Keratinocyte (primary cell): ENCODE measurements around the gene CMTM8. TPM values are rescaled to one million over a fixed set of nuclear protein-coding genes. Genes with fewer than 3 reads are reported as not detected.

Experiments used
- DNase-seq: peaks from one replicate; pipeline ENCODE4 v3.0.0-alpha.2; 2011; ENCODE audit warnings: low read depth, missing footprints, low spot score
- FAIRE-seq: peaks from 2 replicates; lab custom pipeline; 2011; peaks lifted over from hg19 to GRCh38; lab: Jason Lieb, UNC
- H2AFZ ChIP-seq: 2 replicates; pipeline ENCODE4 v1.6.0; 2012; ENCODE audit warnings: low read length, control low read depth, inconsistent platforms; ENCODE audit not compliant: control insufficient read depth
- H3K27ac ChIP-seq: 2 replicates; pipeline ENCODE4 v1.5.1; 2011; ENCODE audit warnings: low read length; ENCODE audit not compliant: control insufficient read depth, insufficient read depth
- H3K27me3 ChIP-seq: 3 replicates; pipeline ENCODE4 v1.6.0; 2011; ENCODE audit warnings: low read length; ENCODE audit not compliant: control insufficient read depth, insufficient read depth; ENCODE audit errors: extremely low read depth
- H3K36me3 ChIP-seq, 2 experiments: 2 replicates in 1 of 2; 3 replicates in 1 of 2; pipeline ENCODE4 v1.5.1; 2011; ENCODE audit warnings: low read length in 2 of 2, mild to moderate bottlenecking in 1 of 2; ENCODE audit not compliant: control insufficient read depth in 2 of 2, insufficient read depth in 2 of 2; ENCODE audit errors: extremely low read depth in 1 of 2
- H3K4me1 ChIP-seq: 3 replicates; pipeline ENCODE4 v1.5.1; 2011; ENCODE audit warnings: low read length; ENCODE audit not compliant: control insufficient read depth, insufficient read depth; ENCODE audit errors: extremely low read depth
- H3K4me2 ChIP-seq: 3 replicates; pipeline ENCODE4 v1.6.0; 2011; ENCODE audit warnings: low read depth, low read length; ENCODE audit not compliant: control insufficient read depth, insufficient read depth; ENCODE audit errors: extremely low read depth
- H3K4me3 ChIP-seq, 3 experiments: fragments of 200-600 bp in 1 of 3; sonication (generic) in 1 of 3; 2 replicates in 2 of 3; 3 replicates in 1 of 3; pipeline ENCODE4 v1.5.1; 2011 to 2016; ENCODE audit warnings: low read length in 3 of 3, mild to moderate bottlenecking in 3 of 3, control low read depth in 2 of 3, inconsistent platforms in 1 of 3, low read depth in 1 of 3, mixed read lengths in 1 of 3, mixed run types in 1 of 3, moderate library complexity in 1 of 3; ENCODE audit not compliant: control insufficient read depth in 2 of 3, insufficient read depth in 2 of 3; ENCODE audit errors: extremely low read depth in 1 of 3
- H3K79me2 ChIP-seq: 2 replicates; pipeline ENCODE4 v1.6.0; 2012; ENCODE audit warnings: low read length; ENCODE audit not compliant: control insufficient read depth, insufficient read depth
- H3K9ac ChIP-seq: 3 replicates; pipeline ENCODE4 v1.6.0; 2011; ENCODE audit warnings: low read length; ENCODE audit not compliant: control insufficient read depth, insufficient read depth; ENCODE audit errors: extremely low read depth
- H3K9me1 ChIP-seq: 3 replicates; pipeline ENCODE4 v1.6.0; 2011; ENCODE audit warnings: low read length; ENCODE audit not compliant: control insufficient read depth, insufficient read depth; ENCODE audit errors: extremely low read depth
- H3K9me3 ChIP-seq: 2 replicates; pipeline ENCODE4 v1.5.1; 2012; ENCODE audit warnings: low read depth, low read length; ENCODE audit not compliant: control insufficient read depth
- H4K20me1 ChIP-seq: 3 replicates; pipeline ENCODE4 v1.6.0; 2011; ENCODE audit warnings: low read length; ENCODE audit not compliant: control insufficient read depth, insufficient read depth; ENCODE audit errors: extremely low read depth
- EZH2 ChIP-seq: IDR thresholded peaks from one replicate; pipeline ENCODE4 v1.6.1; 2012; ENCODE audit warnings: inconsistent platforms, mild to moderate bottlenecking, low read length, moderate library complexity
- dilution Hi-C: fragments of 300-500 bp; cut with MboI; formaldehyde crosslinking; loops from one replicate; pipeline ENCODE4 v1.7.0; 2020; ENCODE audit warnings: low sequenced_read_pairs; ENCODE audit not compliant: extremely low pct_ligation_motif_present
- polyA plus RNA-seq, 5 experiments: library from polyadenylated mRNA; depleted of rRNA in 3 of 5; stranded (reverse) in 3 of 5; stranded (forward) in 1 of 5; unstranded in 1 of 5; fragments of >200 nt; gene quantifications; 1 replicate in 1 of 5; 2 replicates in 3 of 5; 3 replicates in 1 of 5; pipeline versions ENCODE4 v1.2.1 to v1.2.3, GENCODE V29; 2011 to 2012; ENCODE audit warnings: missing spikeins in 2 of 5, low read depth in 1 of 5, low replicate concordance in 1 of 5
- TF ChIP-seq, protein P1 (sequence below), 3 experiments: IDR thresholded peaks in 1 of 3; conservative IDR thresholded peaks in 1 of 3; optimal IDR thresholded peaks in 1 of 3; 2 replicates in 2 of 3; 3 replicates in 1 of 3; pipeline versions ENCODE3 to v1.5.1; 2011; ENCODE audit warnings: low read length in 3 of 3, mild to moderate bottlenecking in 3 of 3, moderate library complexity in 2 of 3, control low read depth in 1 of 3, inconsistent platforms in 1 of 3; ENCODE audit not compliant: insufficient read depth in 2 of 3; ENCODE audit errors: extremely low read depth in 1 of 3

Gene CMTM8
- polyA plus RNA-seq, 1 donor (not counting 4 experiments of a cell fraction or from before 2014, with no cell fraction given): 1.6 TPM

DNA sequence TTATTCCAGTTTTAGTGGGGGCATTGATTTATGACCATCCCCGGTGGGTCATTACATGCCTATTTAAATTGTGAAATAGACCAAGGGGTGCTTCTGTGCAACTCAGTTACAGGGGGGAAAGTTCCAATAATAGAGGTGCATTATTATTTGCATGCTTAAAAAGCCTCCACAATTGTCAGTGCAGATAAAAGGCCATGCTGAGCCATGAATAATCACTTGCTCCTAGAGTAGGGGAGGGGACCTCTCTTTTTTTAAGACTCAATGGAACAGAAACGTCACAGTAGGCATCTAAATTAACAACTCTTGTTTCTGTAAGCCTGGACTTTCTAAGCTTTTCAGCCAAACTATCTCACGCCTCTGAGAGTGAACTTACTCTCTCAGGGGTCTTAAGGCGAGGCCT is 86.7 kb downstream of the CMTM8 start:
- DNase-seq: no peak
- H3K27ac ChIP-seq: no peak overlapping the region
- H3K27me3 ChIP-seq: no peaks in the 10 kb centered on the region
- no peak for FAIRE-seq
- no peaks in the 10 kb centered on the region for H3K36me3 ChIP-seq
- H3K9me1 ChIP-seq: no peaks in the 10 kb centered on the region
- H2AFZ ChIP-seq: no peak overlapping the region
- H3K79me2 ChIP-seq: no peaks in the 10 kb centered on the region
- H3K4me3 ChIP-seq: no peak overlapping the region
- no peak overlapping the region for H3K9ac ChIP-seq
- H3K4me2 ChIP-seq: no peak overlapping the region
- no peaks in the 10 kb centered on the region for H3K9me3 ChIP-seq
- H4K20me1 ChIP-seq: no peaks in the 10 kb centered on the region
- peaks cover 6% of the 10 kb centered on the region for H3K4me1 ChIP-seq
- dilution Hi-C loops: loop anchor here (25.0 kb wide), 1 partner anchor 138 kb away; no protein-coding TSS in a partner anchor
- TF ChIP-seq, protein P1, sequence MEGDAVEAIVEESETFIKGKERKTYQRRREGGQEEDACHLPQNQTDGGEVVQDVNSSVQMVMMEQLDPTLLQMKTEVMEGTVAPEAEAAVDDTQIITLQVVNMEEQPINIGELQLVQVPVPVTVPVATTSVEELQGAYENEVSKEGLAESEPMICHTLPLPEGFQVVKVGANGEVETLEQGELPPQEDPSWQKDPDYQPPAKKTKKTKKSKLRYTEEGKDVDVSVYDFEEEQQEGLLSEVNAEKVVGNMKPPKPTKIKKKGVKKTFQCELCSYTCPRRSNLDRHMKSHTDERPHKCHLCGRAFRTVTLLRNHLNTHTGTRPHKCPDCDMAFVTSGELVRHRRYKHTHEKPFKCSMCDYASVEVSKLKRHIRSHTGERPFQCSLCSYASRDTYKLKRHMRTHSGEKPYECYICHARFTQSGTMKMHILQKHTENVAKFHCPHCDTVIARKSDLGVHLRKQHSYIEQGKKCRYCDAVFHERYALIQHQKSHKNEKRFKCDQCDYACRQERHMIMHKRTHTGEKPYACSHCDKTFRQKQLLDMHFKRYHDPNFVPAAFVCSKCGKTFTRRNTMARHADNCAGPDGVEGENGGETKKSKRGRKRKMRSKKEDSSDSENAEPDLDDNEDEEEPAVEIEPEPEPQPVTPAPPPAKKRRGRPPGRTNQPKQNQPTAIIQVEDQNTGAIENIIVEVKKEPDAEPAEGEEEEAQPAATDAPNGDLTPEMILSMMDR (optimal IDR thresholded peaks at IDR 0.05 in 1 of 3, IDR thresholded peaks at IDR 0.05 in 1 of 3, conservative IDR thresholded peaks at IDR 0.05 in 1 of 3; ENCODE audit: extremely low read depth in 1 of 3, insufficient read depth in 2 of 3, low read length in 3 of 3): no peak
- TF ChIP-seq EZH2: no peak

GRCh38 chr3:32325927-32326326 is 87.4 kb downstream of the CMTM8 start:
- no peak for DNase-seq
- H3K27me3 ChIP-seq: no peaks in the 10 kb centered on the region
- H3K9me3 ChIP-seq: no peaks in the 10 kb centered on the region
- no peak overlapping the region for H3K9ac ChIP-seq
- H3K27ac ChIP-seq: no peak overlapping the region
- no peaks in the 10 kb centered on the region for H4K20me1 ChIP-seq
- dilution Hi-C loops: loop anchor here (25.0 kb wide), 1 partner anchor 139 kb away; no protein-coding TSS in a partner anchor
- no peak overlapping the region for H3K4me2 ChIP-seq
- no peaks in the 10 kb centered on the region for H3K9me1 ChIP-seq
- no peak for TF ChIP-seq EZH2
- TF ChIP-seq, protein P1 (optimal IDR thresholded peaks at IDR 0.05 in 1 of 3, IDR thresholded peaks at IDR 0.05 in 1 of 3, conservative IDR thresholded peaks at IDR 0.05 in 1 of 3; ENCODE audit: extremely low read depth in 1 of 3, insufficient read depth in 2 of 3, low read length in 3 of 3): no peak
- no peak for FAIRE-seq
- H3K4me1 ChIP-seq: peaks cover 6% of the 10 kb centered on the region
- H3K79me2 ChIP-seq: no peaks in the 10 kb centered on the region
- no peaks in the 10 kb centered on the region for H3K36me3 ChIP-seq
- no peak overlapping the region for H2AFZ ChIP-seq
- H3K4me3 ChIP-seq: no peak overlapping the region
